OCI-LY1 (cell line): ENCODE data around the gene FBXO7.

ENCODE experiments used
- H2AFZ ChIP-seq: fragments of 200-600 bp; sonication (generic), shearing (Covaris generic); 2 replicates; pipeline ENCODE4 v1.6.0; 2014; ENCODE audit warnings: antibody characterized with exemption, mild to moderate bottlenecking, low read length
- H3F3A ChIP-seq: fragments of 200-600 bp; sonication (generic), shearing (Covaris generic); 2 replicates; pipeline ENCODE4 v1.6.0; 2014; ENCODE audit warnings: mild to moderate bottlenecking, antibody characterized with exemption, low read length, moderate library complexity; ENCODE audit not compliant: insufficient read depth
- H3K27ac ChIP-seq: fragments of 200-600 bp; sonication (generic); 2 replicates; pipeline ENCODE4 v1.5.1; 2014; ENCODE audit warnings: low read length, mixed run types, mild to moderate bottlenecking, low read depth; ENCODE audit not compliant: poor library complexity, severe bottlenecking
- H3K27me3 ChIP-seq: fragments of 200-600 bp; sonication (generic); 2 replicates; pipeline ENCODE4 v1.6.0; 2014; ENCODE audit warnings: antibody characterized with exemption, mild to moderate bottlenecking, low read length, moderate library complexity; ENCODE audit not compliant: insufficient read depth
- H3K36me3 ChIP-seq: fragments of 200-600 bp; sonication (generic); 2 replicates; pipeline ENCODE4 v1.6.1; 2014; ENCODE audit warnings: mild to moderate bottlenecking, antibody characterized with exemption, low read length, moderate library complexity, mixed read lengths; ENCODE audit not compliant: insufficient read depth
- H3K4me1 ChIP-seq: fragments of 200-600 bp; sonication (generic); 2 replicates; pipeline ENCODE4 v1.5.1; 2014; ENCODE audit warnings: mild to moderate bottlenecking, low read length, moderate library complexity; ENCODE audit not compliant: insufficient read depth, severe bottlenecking
- H3K4me2 ChIP-seq: fragments of 200-600 bp; sonication (generic), shearing (Covaris generic); 2 replicates; pipeline ENCODE4 v1.6.1; 2014; ENCODE audit warnings: low read length
- H3K4me3 ChIP-seq: fragments of 200-600 bp; sonication (generic); 2 replicates; pipeline ENCODE4 v1.5.1; 2014; ENCODE audit warnings: low read length, low read depth, mild to moderate bottlenecking, mixed read lengths; ENCODE audit not compliant: poor library complexity, severe bottlenecking
- H3K79me2 ChIP-seq: fragments of 200-600 bp; shearing (Covaris generic); 2 replicates; pipeline ENCODE4 v1.6.1; 2016; ENCODE audit warnings: mixed run types, low read length, mixed read lengths; ENCODE audit not compliant: insufficient read depth
- H3K9ac ChIP-seq: fragments of 200-600 bp; sonication (generic), shearing (Covaris generic); 2 replicates; pipeline ENCODE4 v1.6.1; 2014; ENCODE audit warnings: mild to moderate bottlenecking, low read length, mixed read lengths
- H3K9me2 ChIP-seq: fragments of 200-600 bp; sonication (generic), shearing (Covaris generic); 2 replicates; pipeline ENCODE4 v1.6.1; 2014; ENCODE audit warnings: low read depth, mild to moderate bottlenecking, low read length, mixed read lengths
- H3K9me3 ChIP-seq: fragments of 200-600 bp; shearing (Covaris generic); 2 replicates; pipeline ENCODE4 v1.6.1; 2014; ENCODE audit warnings: low read length, mixed read lengths
- H4K20me1 ChIP-seq: fragments of 200-600 bp; sonication (generic), shearing (Covaris generic); 2 replicates; pipeline ENCODE4 v1.6.0; 2016; ENCODE audit warnings: mild to moderate bottlenecking, low read length; ENCODE audit not compliant: insufficient read depth
- CTCF ChIP-seq: fragments of 200-600 bp; sonication (generic), shearing (Covaris generic); IDR thresholded peaks from 2 replicates; pipeline ENCODE4 v1.5.1; 2017; ENCODE audit warnings: mild to moderate bottlenecking, antibody characterized with exemption, low read length, moderate library complexity, mixed read lengths
- EZH2 ChIP-seq: fragments of 200-600 bp; sonication (generic), shearing (Covaris generic); IDR thresholded peaks from 2 replicates; pipeline ENCODE4 v1.8.0; 2017; ENCODE audit warnings: borderline replicate concordance, mixed run types, mild to moderate bottlenecking, antibody characterized with exemption, low read length, moderate library complexity, mixed read lengths

Gene FBXO7

GRCh38 chr22:32499666-32500065 is 25.1 kb downstream of the FBXO7 start:
- Histone ChIP-seq H3K9me2 (no peaks in the 10 kb centered on the region), H2AFZ (no peak overlapping the region), H3F3A (no peaks in the 10 kb centered on the region), H3K9me3 (no peaks in the 10 kb centered on the region), H3K79me2 (no peaks in the 10 kb centered on the region), H3K9ac (no peak overlapping the region), H3K36me3 (peaks cover 49% of the 10 kb centered on the region), H3K27ac (no peak overlapping the region), H4K20me1 (no peaks in the 10 kb centered on the region), H3K27me3 (no peaks in the 10 kb centered on the region), H3K4me2 (no peak overlapping the region), H3K4me3 (no peak overlapping the region), H3K4me1 (no peaks in the 10 kb centered on the region)
- TF ChIP-seq CTCF (no peak), EZH2 (no peak)

- Histone ChIP-seq H3K36me3 (peaks cover 26% of the 10 kb centered on the region), H4K20me1 (no peaks in the 10 kb centered on the region), H3K9me2 (no peaks in the 10 kb centered on the region), H2AFZ (no peak overlapping the region), H3K27ac (no peak overlapping the region), H3F3A (no peaks in the 10 kb centered on the region), H3K79me2 (no peaks in the 10 kb centered on the region), H3K27me3 (no peaks in the 10 kb centered on the region), H3K4me3 (no peak overlapping the region), H3K9ac (no peak overlapping the region), H3K9me3 (no peaks in the 10 kb centered on the region), H3K4me2 (no peak overlapping the region), H3K4me1 (no peaks in the 10 kb centered on the region)
- TF ChIP-seq EZH2 (no peak), CTCF (no peak)
Observed at GRCh38 chr22:32501836-32502752, 27.5 kb downstream of the FBXO7 start.

DNA sequence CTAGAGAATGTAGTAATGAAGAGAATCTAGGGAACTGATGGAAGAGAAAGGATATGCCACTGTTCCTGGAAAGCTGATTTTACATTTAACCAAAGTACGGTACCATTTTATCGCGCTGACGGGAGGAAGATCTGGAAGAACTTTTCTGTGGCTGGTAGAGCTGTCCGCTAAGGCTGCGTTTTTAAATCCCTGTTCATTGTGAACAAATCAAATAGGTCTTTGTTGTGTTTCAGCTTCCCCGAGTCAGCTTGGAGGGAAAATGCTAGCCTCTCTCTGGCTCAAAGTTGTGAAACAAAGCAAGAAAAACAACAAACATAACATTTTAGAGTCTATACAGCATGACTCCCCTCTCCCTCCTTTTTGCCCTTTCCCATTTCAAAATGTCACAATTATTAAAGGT is 34.4 kb downstream of the FBXO7 start:
- Histone ChIP-seq H3K4me1 (no peaks in the 10 kb centered on the region), H3F3A (no peaks in the 10 kb centered on the region), H2AFZ (no peak overlapping the region), H3K9me2 (no peaks in the 10 kb centered on the region), H3K4me2 (no peak overlapping the region), H3K27me3 (no peaks in the 10 kb centered on the region; the same call in 1 of the 2 replicates), H3K9me3 (no peaks in the 10 kb centered on the region), H3K27ac (no peak overlapping the region), H3K36me3 (no peaks in the 10 kb centered on the region), H4K20me1 (no peaks in the 10 kb centered on the region), H3K9ac (no peak overlapping the region), H3K4me3 (no peak overlapping the region), H3K79me2 (no peaks in the 10 kb centered on the region)
- TF ChIP-seq CTCF (no peak), EZH2 (no peak)
